Pons (tissue), 1 donor: Measurements from ENCODE around the gene SH3PXD2A.
A peak's percentile ranks its signal among the peaks of the same experiment; 100 is the strongest.
"Not testable (repeated sequence)": the region's sequence is repeated elsewhere in the genome, so short reads cannot be mapped to it uniquely, and the experiment has no call there.

Experiments
- DNase-seq: peaks from one replicate; pipeline ENCODE4 v3.0.0-alpha.2; 2016; ENCODE audit warnings: low spot score

Gene SH3PXD2A

DNA sequence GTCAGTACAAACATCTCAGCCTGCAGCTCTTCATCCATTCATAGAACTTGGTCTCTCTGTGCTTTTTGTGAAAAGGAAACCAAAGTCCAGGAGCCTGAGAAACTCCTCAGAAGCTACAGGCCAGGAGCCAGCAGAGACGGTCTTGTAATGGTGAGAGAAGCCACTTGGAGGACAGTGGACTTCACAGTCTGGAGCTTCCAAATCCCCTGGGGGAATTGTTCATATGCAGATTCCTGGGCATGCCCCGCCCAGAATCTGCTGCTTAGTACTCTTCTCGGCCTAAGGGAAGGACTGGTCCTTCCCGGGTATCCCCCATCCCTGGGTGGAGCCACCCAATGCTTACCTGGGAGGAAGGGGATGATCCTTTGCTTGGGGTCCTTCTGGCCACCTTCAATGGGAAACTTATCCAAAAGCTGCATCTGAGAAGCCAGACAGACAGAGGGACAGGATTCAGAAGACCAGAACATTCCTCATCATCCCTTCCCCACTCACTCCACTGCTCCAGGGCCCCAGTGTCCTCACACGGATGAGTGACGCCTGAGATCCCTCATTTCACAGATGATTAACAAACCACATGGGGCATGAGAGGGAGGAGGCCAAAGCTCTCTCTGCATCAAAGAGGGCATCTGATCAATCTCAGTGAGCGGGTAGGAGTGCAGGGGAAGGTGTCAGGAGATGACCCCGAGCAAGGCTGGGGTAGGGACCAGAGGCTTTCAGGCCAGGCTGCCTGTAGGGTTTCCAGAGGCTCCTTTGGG is 88.4 kb downstream of the SH3PXD2A start:
- DNase-seq, result no peak

GRCh38 chr10:103765981-103766380 is 89.4 kb downstream of the SH3PXD2A start:
- DNase-seq, result no peak

GRCh38 chr10:103765168-103765567 is 90.2 kb downstream of the SH3PXD2A start:
- no peak for DNase-seq

GRCh38 chr10:103764296-103765088 is 90.9 kb downstream of the SH3PXD2A start:
- no peak for DNase-seq

DNA sequence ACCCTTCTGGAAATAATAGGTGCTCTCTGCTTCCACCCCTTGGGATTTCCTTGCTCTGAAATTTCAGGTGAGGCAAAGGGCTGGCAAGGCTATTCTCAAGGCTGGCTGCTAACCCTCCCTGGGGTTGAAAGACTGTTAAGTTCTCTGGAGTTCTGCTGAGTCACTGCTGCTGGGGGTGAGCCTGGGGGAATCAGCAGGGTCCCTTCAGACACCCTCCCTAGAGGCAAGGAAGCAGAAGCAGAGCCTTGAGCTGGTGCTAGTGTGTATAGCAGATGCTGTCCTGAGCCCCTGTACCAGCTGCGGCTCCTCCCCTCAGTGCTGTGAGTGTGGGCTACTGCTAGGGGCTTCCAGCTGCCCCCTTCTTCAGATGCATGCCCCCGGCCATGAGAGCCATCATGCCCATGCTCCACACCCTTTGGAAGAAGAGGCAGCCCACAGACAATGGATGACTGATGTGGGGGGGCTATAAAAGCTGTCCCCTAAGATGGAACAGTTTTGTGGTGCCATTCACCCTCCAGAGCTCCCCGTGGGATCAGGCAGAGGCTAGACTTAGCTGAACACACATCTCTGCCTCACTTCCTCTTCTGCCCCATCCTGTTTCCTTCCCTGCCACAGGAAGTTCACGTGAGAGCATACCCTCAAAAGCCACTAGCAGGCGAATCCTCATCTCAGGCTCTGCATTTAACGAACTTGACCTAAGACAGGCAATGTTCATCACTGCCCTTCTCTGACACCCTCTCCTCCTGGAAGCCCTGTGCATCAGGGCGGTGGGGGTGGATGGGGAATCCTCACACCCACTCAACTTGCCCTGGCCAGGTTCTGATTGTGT is 91.8 kb downstream of the SH3PXD2A start:
- DNase-seq, result peak; percentile 77

- DNase-seq, result no peak
These were observed 92.5 kb downstream of the SH3PXD2A start for GRCh38 chr10:103762916-103763315.

GRCh38 chr10:103762162-103762561 is 93.2 kb downstream of the SH3PXD2A start:
- DNase-seq, result no peak

- DNase-seq, result no peak
These were observed 94.1 kb downstream of the SH3PXD2A start for GRCh38 chr10:103761075-103761920.

DNA sequence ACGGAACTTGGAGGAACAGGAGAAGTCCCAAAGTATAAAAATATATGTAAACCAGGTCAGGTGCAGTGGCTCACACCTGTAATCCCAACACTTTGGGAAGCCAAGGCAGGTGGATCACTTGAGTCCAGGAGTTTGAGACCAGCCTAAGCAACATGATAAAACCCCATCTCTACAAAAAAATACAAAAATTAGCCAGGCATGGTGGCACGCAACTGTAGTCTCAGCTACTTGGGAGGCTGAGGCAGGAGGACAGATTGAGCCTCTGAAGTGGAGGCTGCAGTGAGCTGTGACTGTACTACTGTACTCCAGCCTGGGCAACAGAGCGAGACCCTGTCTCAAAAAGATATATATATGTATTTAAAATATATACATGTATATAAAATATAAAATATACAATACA is 95.1 kb downstream of the SH3PXD2A start:
- DNase-seq, result not testable (repeated sequence)

DNA sequence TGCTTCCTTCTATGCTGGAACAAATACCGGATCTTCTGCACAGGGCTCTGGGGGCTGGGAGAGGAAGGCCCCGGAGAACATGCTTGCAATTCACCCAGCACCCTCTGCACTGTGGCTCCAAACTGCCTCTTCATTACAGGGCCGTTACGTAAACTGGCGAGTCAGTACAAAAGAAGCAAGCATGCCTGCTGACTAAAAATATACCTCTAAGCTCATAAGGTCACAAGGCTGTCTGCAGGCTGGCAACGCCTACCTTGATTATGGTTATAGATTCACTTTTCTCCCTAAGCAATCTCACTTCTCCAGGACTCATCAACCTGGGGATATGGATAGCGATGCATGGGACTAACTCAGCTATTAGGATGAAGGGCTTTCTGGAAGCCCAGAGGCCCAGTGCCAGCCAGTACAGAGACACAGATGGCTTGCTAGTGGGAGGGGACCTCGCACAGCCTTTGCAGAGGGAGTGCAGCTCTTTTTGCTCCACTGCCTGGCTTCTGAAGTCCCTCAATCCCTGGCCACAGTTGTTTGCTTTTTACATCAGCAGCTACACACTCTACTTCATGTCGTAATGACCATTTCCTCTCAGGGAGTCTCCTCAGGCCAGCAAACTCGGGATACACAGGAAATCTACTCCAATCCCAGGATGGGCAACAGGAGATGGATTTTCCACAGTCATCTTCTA is 96.1 kb downstream of the SH3PXD2A start:
- DNase-seq, result peak; percentile 84

GRCh38 chr10:103758294-103758681 is 97.1 kb downstream of the SH3PXD2A start:
- DNase-seq, result no peak

DNA sequence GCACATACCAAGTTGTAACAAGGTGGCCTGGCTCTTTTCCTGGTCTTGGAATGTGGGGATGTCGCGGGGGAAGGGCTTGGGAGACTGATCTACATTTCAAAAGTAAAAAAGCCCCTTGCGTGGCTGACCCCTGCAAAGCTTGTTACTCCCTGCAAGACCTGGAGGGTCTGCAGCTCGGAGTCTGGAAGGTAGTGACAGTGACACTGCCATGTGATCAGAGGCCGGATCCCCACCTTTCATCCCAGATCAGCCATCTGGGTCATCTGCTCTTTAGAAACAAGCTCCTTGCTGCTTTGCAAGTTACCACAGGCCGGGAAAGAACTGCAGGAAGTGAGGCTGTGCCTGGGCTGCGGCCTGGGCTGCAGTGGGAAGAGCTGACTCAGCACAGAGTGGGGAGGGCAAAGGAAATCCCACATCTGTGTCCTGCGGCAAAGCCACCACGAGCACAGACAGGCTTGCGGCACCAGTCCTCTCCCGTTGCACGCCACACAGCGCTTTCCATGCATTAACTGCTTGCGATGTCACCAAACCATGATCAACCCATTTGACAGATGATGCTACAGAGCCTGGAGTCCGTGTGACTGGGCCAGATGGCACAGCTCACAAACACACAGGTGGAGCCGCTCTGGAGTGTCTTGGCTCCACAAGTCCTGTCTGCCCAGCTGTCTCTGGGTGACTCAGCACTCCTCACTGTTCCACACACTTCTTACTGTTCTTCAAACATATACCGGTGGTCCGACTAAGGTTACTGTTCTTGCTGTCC is 97.7 kb downstream of the SH3PXD2A start:
- no peak for DNase-seq

DNA sequence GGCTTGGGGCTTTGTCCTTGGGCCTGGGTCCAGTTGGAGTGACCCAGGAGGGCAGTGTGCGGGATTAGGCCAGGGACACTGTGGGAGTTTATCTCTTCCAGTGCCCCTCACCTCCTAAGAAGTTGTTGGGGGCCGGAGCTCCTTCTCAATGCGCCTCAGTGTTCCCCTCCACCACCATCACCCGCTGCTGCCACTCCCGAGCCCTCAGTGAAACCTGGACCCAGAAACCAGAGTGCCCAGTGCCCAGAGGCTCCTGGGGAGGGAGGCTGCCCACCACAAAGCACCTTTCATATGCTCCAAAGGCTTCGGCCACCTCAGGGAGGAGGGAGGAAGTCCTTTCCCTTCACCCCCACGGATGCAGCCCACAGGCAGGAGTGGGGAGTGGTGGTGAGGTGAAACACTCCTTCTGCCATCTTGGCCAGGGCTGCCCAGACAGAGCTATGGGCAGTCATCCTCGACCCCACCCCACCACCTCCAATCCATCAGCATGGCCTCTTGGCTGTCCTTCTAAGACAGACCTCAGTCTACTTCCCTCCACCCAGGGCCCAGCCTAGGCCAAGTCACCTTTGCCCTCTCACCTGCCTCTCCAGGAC is 99.0 kb downstream of the SH3PXD2A start:
- no peak for DNase-seq

GRCh38 chr10:103752680-103753248 is 102.6 kb downstream of the SH3PXD2A start:
- DNase-seq, result no peak

GRCh38 chr10:103751667-103752290 is 103.6 kb downstream of the SH3PXD2A start:
- no peak for DNase-seq

- DNase-seq, result no peak
These were observed 104.5 kb downstream of the SH3PXD2A start for GRCh38 chr10:103750836-103751235.

GRCh38 chr10:103749779-103750178 is 105.6 kb downstream of the SH3PXD2A start:
- no peak for DNase-seq

- DNase-seq, result no peak
These were observed 107.4 kb downstream of the SH3PXD2A start for GRCh38 chr10:103748020-103748419.
